Amniotic epithelial cell (primary cell): Measurements from ENCODE around the gene SH3D19.
A peak's percentile ranks its signal among the peaks of the same experiment; 100 is the strongest.

Source experiments
- DNase-seq: peaks from one replicate; pipeline ENCODE4 v3.0.0-alpha.2; 2010; ENCODE audit warnings: low read depth

The SH3D19 gene, protein sequence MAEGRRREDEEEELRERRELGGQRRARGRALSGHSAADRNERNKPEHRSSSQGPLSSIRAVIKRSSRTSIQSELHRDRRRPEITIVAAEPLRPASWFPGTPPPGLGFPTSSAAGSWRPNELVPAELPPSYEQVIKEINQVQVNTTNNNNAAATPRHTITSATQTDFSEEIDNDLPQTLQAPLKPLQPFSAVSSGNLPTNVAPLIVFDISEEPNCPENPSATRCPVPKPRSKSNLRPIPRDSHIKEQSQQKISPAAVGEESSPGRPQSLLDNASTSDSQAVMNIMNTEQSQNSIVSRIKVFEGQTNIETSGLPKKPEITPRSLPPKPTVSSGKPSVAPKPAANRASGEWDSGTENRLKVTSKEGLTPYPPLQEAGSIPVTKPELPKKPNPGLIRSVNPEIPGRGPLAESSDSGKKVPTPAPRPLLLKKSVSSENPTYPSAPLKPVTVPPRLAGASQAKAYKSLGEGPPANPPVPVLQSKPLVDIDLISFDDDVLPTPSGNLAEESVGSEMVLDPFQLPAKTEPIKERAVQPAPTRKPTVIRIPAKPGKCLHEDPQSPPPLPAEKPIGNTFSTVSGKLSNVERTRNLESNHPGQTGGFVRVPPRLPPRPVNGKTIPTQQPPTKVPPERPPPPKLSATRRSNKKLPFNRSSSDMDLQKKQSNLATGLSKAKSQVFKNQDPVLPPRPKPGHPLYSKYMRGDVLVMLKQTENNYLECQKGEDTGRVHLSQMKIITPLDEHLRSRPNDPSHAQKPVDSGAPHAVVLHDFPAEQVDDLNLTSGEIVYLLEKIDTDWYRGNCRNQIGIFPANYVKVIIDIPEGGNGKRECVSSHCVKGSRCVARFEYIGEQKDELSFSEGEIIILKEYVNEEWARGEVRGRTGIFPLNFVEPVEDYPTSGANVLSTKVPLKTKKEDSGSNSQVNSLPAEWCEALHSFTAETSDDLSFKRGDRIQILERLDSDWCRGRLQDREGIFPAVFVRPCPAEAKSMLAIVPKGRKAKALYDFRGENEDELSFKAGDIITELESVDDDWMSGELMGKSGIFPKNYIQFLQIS

DNA sequence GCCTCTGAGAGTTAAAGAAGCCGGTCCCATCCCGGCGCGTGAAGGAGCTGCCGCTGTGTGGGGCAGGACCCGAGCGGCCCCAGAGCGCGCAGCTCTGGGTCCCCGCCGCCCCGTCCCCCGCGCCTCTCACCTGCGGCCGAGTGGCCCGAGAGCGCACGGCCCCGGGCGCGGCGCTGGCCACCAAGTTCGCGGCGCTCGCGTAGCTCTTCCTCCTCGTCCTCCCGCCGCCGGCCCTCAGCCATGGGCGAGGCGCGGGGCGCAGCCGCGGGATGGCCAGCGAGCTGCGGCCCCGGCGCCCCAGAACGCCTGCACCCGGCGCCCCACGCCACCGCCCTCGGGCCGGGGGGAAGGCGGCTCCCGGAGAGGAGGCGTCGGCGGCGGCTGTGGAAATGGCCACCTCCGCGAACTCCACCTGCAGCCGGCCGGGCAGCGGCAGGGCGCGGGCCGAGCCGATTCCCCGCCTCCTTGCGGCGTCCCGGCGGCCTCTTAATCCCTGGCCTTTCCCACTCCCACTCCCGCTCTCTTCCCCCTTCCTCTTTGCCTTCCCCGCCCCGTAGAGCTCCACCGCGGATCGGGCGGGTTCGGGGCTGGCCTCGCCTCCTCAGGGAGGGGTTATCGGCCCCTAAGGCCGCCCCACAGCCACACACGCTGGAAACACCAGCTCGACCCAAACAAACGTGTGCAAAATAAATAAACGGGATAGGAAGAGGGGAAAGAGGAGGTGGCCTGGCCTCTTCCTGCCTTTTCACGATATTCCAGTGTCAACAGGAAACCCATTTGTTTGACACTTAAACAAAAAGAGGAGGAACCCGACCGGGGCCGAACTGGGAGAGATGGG is at the start of gene SH3D19:
Gene SH3D19, minus strand, starts transcription at position 495 of the 838 bp plus-strand sequence. Its CDS starts 253 bp downstream, at position 242.
- DNase-seq, result peak; percentile 49

DNA sequence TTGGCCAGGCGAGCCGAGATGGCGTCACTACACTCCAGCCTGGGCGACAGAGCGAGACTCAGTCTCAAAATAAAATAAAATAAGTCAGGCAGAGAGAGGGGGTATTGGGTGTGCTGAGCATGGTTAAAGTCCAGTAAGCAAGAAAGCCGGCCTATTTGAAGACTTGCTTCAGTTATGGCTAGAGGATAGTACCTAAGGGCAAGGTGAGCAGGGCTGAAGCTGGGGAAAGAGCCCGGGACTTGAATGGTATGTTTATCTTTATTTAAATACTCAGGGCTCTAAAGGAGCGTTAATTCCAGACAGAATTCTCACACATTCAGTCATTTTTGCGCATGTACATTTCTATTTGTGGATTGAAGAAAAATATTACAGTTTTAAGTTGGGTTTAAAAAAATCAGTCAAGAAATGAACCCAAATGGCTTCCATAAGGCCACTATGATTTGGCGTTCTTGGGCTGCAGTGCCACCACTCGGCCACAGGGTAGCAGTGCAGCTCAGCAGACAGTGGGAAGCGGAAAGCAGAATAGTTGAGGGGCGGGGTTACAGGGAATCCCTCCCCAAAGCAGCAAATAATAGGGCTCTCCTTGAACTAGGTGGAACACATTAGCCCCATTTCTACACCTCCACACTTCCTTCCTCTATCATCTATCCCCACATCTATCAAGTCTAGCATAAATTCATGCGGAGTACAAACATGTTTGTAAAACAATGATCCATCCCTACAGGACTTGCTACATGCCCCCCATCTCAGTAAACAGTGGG is 37.2 kb upstream of the SH3D19 start:
- peak; percentile 70 for DNase-seq

DNA sequence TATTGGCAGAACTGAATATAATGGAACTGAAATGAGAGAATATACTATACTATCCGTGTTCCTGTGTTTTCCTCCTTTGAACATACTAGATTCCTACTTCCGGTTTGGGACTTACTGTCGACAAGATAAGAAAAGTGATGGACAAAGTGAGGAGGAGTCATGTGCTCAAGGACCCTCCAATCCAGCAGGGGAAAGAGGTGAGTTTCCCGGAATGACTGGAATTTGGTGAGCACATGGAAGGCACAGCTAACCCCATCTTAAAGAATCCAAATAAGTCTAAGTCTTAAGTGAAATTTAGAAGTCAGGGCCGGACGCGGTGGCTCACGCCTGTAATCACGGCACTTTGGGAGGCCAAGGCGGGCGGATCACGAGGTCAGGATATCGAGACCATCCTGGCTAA is 36.6 kb upstream of the SH3D19 start:
- DNase-seq, result no peak

DNA sequence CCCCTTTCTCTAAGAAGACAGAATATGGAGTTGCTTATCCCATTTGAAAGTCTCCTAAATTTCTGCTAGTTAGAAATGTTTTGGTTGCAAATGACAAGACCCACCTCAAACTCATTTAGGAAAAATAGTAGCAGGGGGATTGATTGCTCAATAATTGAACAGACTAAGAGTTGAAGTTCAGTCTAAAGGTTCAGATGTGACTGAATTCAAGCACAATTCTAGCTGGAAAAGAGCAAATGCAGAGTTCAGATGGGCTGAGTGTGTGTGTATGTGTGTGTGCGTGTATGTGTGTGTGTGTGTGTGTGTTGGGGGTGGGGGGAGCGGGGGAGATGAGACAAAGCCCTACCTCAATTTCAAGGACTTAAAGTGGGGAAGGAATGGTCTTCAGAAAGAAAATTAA is 35.7 kb upstream of the SH3D19 start:
- no peak for DNase-seq

DNA sequence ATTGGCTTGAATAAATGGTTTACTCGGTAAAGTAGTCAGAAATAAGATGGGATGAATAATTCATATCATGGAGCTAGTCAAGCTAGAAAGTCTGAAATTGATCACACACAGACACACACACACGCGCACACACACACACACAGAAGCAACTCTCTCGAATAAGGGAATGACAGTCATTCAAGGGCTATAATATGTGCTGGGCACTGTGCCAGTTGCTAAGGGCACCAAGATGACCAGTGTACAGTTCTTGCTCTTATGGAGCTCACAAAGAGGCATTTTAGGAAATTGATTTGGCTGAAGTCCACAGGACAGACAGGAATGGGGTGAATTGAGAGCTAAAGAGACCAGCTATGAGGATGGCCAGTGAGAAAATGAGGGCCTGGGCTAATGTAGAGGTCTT is 34.2 kb upstream of the SH3D19 start:
- no peak for DNase-seq

DNA sequence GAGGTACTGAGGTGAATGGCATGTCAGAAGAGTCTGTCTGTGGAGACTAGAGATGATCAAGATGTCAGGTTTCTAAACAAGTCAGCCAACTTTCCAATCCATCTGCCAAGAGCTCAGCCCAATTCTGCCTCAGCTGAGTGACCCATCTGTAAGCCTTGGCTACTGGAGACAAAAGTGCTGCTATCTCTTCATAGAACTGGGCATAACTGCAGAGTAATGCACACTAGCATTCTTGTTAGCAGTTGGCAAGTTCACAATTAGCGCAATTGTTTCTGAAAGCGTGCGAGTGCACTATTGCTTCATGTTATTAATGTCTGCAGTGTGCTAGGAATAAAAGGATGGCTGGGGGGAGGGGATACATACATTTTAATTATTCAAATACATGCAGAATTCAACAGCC is 32.9 kb upstream of the SH3D19 start:
- DNase-seq, result no peak

DNA sequence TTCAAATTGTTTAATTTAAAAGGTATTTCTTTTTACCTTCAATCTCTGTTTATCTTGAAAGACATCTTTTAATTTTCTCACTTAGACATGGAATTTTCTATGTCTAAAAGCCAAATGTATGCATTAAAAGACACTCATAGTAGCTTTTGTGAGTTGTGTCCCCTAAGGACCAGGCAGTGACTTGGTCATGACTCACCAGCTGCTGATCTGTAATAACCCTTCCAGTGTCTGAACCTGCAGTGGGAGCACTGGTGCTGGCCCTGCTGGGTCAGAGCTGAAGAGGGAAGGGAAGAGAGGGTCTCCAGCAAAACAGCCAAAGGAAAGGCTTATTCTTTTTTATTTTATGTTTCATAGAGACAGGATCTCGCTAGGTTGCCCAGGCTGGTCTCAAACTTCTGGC is 31.1 kb upstream of the SH3D19 start:
- DNase-seq, result no peak

DNA sequence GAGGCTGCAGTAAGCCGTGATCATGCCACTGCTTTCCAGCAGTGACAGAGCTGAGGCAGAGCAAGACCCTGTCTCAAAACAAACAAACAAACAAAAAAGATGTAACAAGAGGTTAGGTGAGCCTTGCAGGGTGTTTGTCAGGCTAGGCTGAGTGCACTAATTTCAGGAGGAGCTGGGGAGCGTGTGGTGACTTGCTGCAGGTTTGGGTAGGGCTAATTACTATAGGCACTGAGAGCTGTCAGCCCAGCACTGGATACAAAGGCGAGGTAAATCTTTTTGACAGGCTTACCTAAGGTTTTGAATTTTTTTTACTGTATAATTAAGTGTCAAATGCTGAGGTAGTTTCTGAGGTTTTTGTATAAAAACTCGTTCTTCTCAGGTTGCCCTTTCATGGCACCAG is 29.8 kb upstream of the SH3D19 start:
- no peak for DNase-seq

DNA sequence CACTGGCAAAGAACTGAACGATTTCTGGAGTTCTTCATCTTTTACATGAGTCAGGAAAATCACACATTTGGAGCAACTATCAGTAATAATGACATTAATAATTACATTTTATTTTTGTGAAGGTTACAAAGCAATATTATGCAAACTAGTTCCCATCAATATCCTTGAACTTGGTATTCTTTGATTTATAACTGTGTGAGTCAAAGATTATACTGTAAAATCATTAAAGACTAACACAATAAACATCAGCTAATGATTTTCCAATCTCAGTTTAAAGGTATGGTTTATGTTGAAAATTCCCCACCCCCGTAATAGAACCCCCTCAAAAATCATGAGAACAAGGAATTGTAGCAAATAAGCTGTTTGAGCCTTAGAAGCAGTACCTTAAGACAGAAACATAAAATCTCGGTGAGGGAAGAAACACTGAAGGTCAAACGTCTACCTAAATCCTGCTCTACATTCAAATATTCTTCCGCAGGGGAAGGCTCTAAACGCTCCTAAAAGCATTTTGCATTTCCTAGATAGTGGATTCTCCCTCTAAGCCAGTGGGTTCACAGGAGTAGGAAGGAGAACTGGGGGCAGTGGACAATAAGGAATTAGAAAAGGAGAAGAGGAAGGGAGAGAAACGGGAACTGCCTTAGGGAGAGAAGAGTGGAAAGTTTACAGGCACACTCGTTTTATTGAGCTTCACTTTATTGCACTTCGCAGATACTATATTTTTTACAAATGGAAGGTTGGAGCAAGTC is 22.3 kb upstream of the SH3D19 start:
- DNase-seq, result no peak

DNA sequence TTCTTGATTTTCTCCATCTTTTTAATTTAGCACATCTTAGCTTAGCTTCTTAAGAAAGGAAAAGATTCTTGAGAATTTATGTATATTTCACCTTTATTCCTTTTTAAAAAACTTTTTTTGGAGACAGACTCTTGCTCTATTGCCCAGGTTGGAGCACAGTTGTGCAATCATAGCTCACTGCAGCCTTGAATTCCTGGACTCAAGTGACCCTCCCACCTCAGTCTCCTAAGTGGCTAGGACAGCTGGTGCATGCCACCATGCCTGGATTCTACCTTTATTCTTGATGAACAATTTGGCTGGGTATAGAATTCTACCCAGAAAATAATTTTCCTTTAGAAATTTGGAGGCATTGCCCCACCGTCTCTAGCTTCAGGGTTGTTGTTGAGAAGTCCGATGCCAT is 19.5 kb upstream of the SH3D19 start:
- DNase-seq, result no peak

DNA sequence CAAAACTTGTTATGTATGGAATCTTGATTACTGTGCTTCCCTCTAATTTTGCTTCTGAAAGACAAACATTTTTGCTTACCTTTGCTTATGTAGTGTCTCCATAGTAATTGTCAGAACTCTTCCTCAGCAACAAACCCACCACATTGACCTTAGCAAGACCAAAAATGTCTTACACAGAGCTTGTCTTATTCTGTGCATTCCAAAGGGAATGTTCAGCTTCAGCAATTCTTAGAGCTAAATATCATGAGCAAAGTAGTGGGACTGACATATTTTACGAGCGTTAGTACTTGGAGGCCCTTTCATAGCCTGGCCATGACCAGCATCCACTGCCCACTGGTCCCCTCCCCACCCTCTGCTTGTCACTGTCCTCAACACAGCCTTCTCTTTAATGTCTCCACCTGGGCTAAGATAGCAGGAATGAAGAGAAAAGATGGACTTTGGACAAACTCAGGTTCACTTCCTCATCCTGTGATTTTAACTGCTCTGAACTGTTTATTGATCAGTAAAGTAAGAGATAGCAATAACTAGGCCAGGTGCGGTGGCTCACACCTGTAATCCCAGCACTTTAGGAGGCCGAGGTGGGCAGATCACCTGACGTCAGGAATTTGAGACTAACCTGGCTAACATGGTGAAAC is 15.5 kb upstream of the SH3D19 start:
- no peak for DNase-seq

DNA sequence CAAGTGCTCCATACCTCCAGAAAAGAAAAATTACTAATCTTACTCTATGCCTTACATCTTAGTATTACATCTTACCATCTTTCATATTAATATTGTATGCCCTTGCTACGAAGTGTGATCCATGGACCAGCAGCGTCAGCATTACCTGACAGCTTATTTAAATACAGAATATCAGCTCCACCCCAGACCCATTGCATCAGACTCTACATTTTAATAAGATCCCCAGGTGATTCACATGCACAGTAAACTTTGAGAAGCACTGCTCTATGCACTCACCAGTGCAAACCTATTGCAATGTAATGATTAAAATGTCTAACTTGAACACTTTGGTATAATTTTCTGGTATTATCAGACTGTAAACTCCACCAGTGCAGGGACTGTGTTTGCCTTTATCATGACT is 14.1 kb upstream of the SH3D19 start:
- no peak for DNase-seq

DNA sequence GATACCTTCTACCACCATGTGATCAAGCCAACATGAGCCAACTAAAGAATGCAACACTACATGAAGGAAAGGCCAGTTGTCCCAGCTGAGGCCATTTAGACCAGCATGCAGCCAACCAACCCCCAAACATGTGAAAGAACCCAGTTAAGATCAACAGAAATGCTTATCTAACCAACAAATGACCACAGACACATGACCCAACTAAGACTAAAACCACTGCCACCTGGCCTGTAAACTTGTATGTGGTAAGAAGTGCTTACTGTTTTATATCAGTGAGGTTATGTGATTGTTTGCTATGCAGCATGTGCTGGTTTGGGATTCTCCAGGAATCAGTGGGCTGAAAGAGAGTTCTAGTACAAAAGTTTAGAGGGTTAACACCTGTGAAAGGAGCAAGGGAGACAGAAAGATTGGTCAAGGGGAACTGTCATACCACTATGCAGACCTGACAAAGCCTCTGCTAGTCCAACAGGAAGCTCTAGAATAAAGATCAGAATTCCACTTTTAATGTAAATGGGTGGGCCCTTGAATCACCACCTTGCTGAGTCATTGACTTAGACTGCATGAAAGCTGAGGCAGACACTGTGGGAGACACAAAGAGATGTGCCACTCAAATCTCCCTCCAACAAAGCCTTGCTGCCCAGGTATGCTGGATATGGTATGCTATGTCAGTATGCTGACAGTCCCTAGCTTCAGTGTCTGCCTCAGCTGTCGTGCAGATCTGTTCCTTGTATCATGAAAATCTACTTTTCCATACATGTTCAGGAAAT is 6.1 kb upstream of the SH3D19 start:
- DNase-seq, result peak; percentile 80

DNA sequence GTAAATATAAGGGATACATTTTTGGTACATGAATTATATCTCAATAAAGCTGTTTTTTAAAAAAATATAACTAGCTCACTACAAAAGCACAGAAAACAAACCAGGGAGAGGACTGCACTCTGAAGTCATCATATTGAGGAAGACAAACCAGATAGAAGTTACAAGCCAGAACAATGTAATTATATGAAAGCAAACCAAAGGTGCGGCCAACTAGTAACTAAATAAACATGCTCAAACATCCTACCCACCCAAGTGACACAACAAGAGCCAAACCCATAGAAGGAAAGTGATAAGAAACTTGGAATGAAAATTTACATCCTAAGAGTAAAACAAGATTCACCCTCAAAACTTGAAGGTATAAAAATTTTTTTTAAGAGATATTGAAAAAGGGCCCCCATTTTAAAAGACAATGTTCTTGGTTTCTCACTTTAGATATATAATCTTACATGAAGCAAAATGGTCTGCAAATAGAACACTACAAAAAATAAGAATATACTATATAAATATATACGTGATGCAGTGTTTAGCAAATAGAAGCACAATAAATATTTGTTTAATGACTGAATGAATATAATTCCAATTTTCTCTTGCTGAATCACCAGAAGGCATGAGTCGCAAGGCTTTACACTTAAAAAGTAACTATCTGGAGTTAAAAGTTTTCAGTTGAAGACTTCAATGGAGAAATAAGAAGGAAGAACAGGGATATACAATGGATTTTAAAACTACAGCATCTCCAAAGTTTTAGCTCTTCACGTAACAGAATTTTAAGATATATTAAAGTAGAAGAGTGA is 4.0 kb upstream of the SH3D19 start:
- no peak for DNase-seq

DNA sequence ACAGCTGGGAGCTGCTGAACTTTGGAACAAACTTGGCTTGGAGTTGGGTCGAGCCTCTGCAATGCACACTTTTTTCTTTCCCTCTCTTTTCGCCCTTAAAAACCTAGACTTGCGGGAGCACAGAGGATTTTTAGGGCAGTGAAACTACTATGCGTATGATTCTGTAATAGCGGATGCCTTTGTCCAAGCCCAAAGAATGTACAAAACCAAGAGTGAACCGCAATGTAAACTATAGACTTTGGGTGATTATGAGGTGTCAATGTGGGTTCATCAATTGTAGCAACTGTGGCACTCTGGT is 493 bp upstream of the SH3D19 start:
- no peak for DNase-seq

DNA sequence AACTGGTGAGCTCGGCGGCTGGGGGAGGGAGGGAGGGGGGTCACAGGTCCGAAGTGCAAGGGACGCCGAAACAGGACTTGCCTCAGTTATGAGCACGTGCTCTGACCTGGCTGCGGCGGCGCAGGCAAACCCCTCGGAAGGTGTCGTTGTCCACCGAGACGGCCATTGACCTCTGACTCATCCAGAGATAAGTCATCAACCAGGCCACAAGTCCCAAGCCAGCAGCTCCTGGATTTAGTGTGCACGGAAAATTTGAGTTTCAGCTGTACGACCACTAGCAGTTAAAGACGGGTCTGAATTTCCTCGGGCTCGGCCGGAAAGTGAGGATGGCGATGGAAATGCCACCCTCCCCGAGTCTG is 674 bp downstream of the SH3D19 start:
- no peak for DNase-seq

DNA sequence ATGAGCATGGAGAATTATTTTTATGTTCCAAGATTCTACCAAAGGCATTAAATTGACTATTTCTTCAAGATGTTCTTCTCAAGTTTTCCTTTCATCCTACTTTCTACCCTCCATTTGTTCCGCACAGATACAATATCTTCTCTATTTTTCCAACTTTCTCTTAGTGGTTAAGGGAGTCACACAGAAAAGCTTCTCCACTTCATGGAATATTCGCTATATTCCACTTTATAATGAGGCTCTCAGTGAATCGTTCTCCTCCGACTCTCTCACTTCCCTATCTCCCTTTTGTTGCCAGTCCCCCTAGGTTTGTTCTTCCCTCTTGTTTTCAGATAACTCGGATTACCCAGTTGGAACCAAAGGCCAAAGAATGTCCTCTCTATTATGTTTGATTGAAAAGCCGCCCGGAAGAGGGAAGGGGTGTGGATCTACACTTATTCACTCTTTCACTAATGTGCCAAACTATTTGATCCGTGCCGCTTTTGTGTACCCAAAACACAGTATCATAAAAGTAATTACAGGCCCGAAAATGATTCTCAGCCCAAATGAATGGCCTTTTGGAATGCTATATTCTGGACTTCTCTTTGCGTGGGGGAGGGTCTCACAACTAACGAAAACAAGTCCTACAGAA is 1.2 kb downstream of the SH3D19 start:
- no peak for DNase-seq

DNA sequence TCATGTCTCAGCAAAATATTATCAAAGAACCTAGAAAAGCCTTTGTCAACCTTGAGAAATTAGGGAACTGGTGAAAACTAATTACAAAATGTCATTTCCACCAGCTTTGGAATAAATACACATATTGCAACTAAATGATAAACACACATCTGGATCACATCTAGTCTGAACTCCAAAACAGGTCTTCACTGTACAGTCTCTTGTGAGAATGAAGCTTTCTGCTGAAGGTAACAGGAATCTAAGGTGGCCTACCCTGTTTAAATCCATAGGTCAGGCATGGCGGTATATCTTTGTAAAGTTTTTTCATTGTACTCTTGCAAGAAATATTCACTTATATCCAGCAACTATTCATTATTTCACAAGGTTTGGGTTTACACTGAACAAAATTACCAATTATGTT is 1.7 kb downstream of the SH3D19 start:
- no peak for DNase-seq
